Measurements from ENCODE around the gene CAPN2.
A peak's percentile ranks its signal among the peaks of the same experiment; 100 is the strongest.

Gene CAPN2

GRCh38 chr1:223702735-223703667 lies 9.3 kb upstream of the CAPN2 start:
- DNase-seq (ENCODE audit: low spot score), result peak; percentile 31

- DNase-seq (ENCODE audit: low spot score), result no peak
Observed at GRCh38 chr1:223703668-223704013, 8.7 kb upstream of the CAPN2 start.

GRCh38 chr1:223704921-223705878 lies 7.1 kb upstream of the CAPN2 start:
- DNase-seq (ENCODE audit: low spot score), result peak; percentile 41

- DNase-seq (ENCODE audit: low spot score), result peak; percentile 64
Observed at GRCh38 chr1:223706077-223706973, 6.0 kb upstream of the CAPN2 start.

GRCh38 chr1:223707256-223708000 lies 4.9 kb upstream of the CAPN2 start:
- DNase-seq (ENCODE audit: low spot score), result peak; percentile 85

- DNase-seq (ENCODE audit: low spot score), result no peak
Observed at GRCh38 chr1:223708001-223708359, 4.4 kb upstream of the CAPN2 start.

- no peak for DNase-seq (ENCODE audit: low spot score)
Observed at GRCh38 chr1:223708651-223709268, 3.6 kb upstream of the CAPN2 start.

- no peak for DNase-seq (ENCODE audit: low spot score)
Observed at GRCh38 chr1:223709598-223709997, 2.7 kb upstream of the CAPN2 start.

GRCh38 chr1:223710179-223711133 lies 1.9 kb upstream of the CAPN2 start:
- no peak for DNase-seq (ENCODE audit: low spot score)

- DNase-seq (ENCODE audit: low spot score), result no peak
Observed at GRCh38 chr1:223711173-223711572, 1.2 kb upstream of the CAPN2 start.

- no peak for DNase-seq (ENCODE audit: low spot score)
Observed at GRCh38 chr1:223711747-223712193, 569 bp upstream of the CAPN2 start.

GRCh38 chr1:223712850-223713474 lies 623 bp downstream of the CAPN2 start:
- peak; percentile 53 for DNase-seq (ENCODE audit: low spot score)

GRCh38 chr1:223713546-223714420 lies 1.4 kb downstream of the CAPN2 start:
- no peak for DNase-seq (ENCODE audit: low spot score)

GRCh38 chr1:223714421-223714724 lies 2.0 kb downstream of the CAPN2 start:
- no peak for DNase-seq (ENCODE audit: low spot score)

GRCh38 chr1:223714849-223715603 lies 2.7 kb downstream of the CAPN2 start:
- DNase-seq (ENCODE audit: low spot score), result peak; percentile 70

GRCh38 chr1:223715604-223716172 lies 3.3 kb downstream of the CAPN2 start:
- no peak for DNase-seq (ENCODE audit: low spot score)

- DNase-seq (ENCODE audit: low spot score), result peak; percentile 56
Observed at GRCh38 chr1:223716302-223716862, 4.0 kb downstream of the CAPN2 start.
